Measurements from ENCODE around the gene CPS1.

CPS1 gene

GRCh38 chr2:210727549-210727948 lies 171.2 kb downstream of the CPS1 start:
- DNase-seq (ENCODE audit: insufficient read length, low spot score) (no peak), FAIRE-seq (no peak)
- TF ChIP-seq POLR2A (IDR thresholded peaks at IDR 0.05; ENCODE audit: low read depth, low read length) = no peak

Data from H54 (cell line).